K562 (cell line): Measurements from ENCODE around the gene TIGAR.

Source experiments
- GATAD2B ChIP-seq: fragments of 450-650 bp; IDR thresholded peaks from 2 replicates; pipeline ENCODE4 v1.6.1; 2017; ENCODE audit warnings: mild to moderate bottlenecking, borderline replicate concordance
- TF ChIP-seq, protein P1 (sequence below): sonication (generic); formaldehyde crosslinking; IDR thresholded peaks from 2 replicates; pipeline ENCODE4 v1.8.1; 2022; ENCODE audit warnings: missing genetic modification reagents

DNA sequence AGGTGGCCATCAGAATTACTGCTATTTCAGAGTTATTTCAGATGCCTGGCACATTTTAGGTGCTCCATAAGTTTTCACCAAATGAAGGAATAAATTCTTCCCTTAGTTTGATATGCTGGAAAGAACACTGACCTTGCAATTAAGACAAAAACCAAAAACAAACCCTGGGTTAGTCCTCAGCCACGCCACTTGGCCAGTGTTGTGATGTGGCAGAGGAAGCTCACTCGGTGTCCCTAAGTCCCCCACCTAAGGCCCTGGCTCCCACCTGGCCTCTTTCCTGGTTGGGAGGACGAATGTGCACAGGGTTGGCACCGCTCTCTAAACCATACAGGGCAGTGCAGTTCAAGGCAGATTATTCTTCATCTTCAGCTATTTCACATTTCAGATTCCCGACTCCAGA lies 72.2 kb downstream of the TIGAR start:
- TF ChIP-seq GATAD2B, result no peak
- TF ChIP-seq, protein P1, sequence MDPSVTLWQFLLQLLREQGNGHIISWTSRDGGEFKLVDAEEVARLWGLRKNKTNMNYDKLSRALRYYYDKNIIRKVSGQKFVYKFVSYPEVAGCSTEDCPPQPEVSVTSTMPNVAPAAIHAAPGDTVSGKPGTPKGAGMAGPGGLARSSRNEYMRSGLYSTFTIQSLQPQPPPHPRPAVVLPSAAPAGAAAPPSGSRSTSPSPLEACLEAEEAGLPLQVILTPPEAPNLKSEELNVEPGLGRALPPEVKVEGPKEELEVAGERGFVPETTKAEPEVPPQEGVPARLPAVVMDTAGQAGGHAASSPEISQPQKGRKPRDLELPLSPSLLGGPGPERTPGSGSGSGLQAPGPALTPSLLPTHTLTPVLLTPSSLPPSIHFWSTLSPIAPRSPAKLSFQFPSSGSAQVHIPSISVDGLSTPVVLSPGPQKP (CRISPR knock-in tag), result no peak
